Stimulated activated CD4-positive, alpha-beta T cell treated with anti-CD3 and anti-CD28 coated beads, TNF-alpha, amount 100 ng/mL, for 48 hours (primary cell): Measurements from ENCODE around the gene LRRC4C.

Source experiments
- DNase-seq, 3 donors: peaks; one replicate each; pipeline ENCODE4 v3.0.0-alpha.2; 2020; ENCODE audit warnings: low read depth in 3 of 3

Gene LRRC4C

DNA sequence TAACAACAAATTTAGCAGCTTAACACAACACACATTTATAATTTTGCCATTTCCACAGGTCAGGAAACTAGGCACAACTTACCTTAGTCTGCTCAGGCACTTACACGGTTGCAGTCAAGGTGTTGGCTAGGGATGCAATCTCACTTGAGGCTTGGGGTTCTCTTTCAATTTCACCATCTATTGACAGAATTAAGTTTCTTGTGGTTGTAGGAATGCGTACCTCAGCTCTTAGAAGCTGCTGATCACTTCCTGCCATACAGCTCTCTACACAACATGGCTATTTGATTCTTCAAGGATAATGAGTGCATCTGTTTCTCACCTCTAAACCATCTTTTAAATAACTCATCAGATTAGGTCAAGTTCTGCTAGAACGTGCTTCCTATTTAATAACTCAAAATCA is 968.1 kb downstream of the LRRC4C start:
- DNase-seq, result no peak

DNA sequence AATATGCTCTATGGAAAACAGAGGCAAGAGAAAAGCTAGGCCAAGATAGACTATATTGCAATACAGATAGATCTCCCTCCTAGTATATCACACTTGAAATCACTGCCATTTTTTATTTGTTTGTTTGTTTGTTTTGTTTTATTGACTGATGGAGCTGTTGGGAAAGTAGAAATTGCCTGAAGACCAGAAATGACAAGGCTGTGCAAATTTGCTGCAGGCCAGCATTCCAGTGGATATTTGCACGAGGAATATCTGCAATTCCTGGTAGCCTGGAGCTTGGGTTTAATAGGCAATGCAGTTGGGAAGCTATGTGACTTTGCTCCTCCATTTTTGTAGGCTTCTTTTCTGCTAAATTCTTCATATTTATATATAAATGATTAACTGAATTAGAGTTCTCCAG is 991.7 kb downstream of the LRRC4C start:
- no peak for DNase-seq

DNA sequence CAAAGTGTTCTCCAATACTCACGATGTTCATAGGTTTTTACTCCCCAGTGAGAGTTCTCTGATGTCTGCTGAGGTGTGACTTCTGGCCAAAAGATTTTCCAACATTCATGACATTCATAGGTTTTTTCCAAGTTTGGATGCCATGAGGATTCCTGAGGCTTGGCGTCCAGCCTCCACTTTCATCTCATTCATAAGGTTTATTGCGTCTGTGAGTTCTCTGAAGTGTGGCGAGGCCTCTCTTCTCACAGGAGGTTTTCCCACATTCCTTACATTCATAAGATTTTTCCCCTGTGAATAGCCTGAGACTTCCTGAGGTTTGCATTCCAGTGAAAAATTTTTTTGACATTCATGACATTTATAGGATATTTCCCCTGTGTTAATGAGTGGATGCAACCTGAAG is 1014.1 kb downstream of the LRRC4C start:
- no peak for DNase-seq

DNA sequence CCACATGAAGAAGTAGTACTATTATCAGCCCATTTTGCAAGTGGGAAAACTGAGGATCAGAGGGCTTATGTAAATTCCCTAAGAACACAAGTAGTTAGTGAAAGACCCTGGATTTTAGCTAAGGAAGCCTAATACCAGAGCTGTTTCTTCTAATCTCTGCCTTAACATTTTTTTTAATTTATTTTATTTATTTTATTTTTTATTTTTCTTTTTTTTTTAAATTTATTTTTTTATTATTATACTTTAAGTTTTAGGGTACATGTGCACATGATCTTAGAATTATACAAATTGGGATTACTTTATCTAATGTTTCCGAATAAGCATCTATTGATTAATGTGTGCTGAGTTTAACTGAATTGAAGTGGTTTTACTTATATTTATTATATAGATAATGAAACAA is 1015.3 kb downstream of the LRRC4C start:
- DNase-seq, result no peak

DNA sequence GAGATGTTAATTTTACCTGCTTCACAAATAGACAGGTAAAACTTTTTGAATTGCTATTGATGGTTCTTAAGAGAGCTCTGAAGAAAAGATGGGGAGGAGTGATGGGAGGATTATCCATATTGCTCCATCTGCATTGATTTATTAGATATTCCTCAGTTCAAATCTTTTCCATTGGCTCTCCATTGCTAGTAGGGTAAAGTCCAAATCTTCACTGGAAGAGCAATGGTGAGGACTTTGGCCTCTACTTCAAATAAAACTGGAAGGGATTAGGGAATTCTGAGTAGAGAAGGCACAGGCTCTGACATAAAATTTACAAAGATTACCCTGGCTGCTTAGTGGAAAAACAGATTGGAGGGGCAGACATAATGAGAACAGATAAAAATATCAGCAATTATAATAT is 1024.1 kb downstream of the LRRC4C start:
- no peak for DNase-seq

DNA sequence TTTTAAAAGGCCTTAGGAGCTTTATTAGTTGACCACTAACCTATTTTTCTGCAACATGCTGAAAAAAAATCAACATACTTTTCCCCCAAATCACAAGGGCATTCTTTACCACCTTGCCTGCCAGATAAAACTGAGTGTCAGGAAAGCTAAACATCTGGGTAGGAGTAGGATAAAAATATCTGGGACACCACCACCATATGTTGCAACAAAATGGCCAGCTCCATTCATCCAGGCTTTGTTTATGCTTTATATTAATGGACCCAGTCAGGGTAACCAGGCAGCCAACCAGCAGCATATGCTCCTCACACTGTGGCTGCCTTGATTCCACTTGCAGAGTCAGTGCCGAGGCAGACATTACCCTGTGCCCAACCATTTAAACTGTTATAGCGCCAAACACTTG is 1024.5 kb downstream of the LRRC4C start:
- DNase-seq, result no peak

DNA sequence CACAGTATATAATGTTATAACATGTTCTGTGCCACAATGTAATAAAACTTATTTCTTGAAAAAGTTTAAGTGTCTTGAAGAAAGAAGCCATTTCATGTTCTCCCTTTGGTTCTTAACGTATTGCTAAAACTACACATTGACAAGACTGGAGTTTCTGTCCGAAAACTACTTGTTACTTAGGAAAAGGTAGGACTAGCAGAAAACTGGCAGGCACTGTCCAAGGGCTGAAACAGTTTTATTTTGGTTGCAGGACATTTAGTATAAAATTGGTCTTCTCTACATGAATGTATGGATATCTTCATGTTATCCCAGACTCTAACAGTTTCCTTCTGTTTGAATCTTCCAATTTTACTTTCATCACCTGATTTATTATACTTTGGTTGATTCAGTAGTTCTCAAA is 1027.1 kb downstream of the LRRC4C start:
- no peak for DNase-seq

DNA sequence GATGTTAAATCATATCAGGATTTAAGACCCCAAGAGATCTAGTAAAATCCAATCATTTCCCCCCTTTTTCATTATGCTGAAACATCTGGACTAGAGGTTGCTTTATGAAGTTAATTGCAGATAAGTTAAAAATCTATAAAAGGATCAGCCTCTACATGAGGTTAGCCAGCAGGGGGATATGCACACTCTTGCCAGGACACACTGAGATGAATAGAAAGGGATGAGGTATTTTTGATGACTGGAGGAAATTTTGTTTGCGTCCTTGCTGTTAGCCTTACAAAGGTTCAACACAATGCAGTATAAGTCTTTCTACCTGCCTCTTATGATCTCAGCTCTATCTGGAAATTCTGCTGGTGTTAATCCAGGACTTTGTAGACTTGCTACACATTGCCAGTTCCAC is 1034.3 kb downstream of the LRRC4C start:
- no peak for DNase-seq

DNA sequence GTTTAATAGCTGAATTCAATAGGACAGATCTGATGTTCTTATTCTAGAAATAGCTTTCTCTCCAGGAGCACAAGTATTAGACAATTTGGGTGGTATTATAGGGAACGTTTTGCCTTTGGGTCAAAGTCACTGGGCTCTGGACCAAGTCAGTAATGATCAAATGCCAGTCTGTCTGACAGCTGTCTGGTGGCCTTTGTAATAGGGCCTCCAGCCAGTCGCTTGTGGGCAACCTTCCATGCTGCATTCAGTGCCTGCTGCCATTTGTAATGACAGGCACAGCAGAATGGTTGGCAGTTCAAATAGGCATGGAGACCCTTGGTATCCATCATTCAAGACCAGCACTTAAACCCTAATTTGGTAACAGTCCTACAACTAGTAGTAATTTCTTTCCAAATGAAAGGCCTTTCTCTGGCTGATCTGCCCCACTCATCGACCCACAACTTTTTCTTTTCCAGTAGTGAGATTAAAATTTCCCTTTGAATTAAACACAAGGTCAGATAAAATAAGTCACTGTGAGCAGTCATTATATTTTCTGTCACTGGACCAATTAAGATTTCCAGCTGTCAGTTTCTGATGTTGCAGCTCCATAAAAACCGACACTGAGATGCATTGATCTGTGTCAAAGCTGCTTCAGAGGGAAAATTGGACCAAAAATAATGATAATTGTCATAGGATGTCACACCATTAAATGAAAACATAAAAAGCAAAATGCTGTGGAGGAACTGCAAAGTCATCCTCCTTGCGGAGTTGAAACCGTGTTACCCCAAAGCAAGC is 1038.1 kb downstream of the LRRC4C start:
- DNase-seq, result no peak

DNA sequence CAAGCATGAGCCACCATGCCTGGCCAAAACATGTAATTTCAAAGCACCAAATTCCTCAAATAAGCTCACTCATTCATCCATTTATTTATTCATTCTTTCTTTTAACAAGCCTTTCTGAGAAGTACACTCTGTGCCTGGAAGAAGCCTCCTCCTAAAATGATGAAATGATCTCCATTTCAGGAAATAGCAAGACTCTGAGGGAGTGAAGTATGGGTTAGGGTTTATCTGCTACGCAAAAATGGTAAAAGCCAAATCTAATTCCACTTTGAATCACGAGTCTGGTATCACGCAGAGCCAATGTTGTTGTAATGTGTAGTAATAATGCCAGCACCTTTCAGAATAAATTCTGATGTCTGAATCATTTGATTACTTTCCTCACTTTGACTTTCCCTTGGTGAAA is 1041.8 kb downstream of the LRRC4C start:
- DNase-seq, result no peak

DNA sequence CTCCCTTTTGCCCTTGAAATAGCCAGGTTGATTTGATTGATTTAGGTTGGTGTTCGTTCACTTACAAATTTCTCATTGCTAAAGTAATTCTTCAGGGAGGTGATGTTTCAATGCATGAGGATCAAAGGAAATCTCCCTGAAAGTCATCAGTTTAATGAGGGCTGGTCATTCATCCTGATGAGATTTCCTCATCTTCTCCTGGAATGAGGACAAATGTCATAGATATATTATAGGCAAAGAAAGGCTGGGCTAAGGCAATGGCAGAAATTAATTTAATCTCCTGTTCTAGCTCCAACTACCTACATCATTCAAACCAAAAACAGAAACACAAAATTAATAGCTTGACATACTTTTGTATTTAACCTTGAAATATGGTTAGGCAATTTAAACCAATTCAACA is 1052.1 kb downstream of the LRRC4C start:
- DNase-seq, result no peak

DNA sequence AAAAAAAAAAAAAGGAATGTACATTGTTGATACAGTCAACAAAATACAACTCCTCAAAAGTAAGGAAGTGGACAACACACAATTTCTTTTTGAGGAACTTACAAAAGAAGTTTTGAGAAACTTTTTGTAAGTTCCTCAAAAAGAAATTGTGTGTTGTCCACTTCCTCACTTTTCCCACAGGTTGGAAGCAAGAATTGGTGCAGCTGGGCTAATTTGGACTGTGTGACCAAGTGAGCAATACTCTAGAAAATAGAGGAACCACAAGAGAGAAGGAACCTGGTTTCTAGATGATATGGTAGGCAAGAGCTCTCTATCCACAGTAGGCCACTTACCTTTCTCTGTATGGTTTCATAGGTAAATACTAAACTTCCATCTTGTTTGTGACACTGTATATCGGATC is 1053.8 kb downstream of the LRRC4C start:
- no peak for DNase-seq

DNA sequence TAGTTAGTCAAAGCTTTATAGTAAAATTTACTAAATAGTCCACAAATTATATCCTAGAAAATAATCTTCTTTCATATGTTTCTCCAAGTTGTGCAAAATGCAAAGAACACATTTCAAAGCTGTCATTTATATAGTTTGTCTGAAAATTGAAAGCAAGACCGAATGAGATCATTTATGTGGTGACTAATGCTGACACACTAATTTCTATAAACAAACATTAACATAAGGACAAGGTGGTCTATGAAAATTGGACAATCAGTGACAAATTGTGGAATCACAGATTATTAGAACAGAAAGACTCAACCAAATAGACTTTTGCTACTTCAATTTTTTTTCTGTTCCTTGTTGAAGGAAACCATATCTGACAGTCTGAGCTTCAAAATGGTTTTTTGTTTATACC is 1056.1 kb downstream of the LRRC4C start:
- no peak for DNase-seq

DNA sequence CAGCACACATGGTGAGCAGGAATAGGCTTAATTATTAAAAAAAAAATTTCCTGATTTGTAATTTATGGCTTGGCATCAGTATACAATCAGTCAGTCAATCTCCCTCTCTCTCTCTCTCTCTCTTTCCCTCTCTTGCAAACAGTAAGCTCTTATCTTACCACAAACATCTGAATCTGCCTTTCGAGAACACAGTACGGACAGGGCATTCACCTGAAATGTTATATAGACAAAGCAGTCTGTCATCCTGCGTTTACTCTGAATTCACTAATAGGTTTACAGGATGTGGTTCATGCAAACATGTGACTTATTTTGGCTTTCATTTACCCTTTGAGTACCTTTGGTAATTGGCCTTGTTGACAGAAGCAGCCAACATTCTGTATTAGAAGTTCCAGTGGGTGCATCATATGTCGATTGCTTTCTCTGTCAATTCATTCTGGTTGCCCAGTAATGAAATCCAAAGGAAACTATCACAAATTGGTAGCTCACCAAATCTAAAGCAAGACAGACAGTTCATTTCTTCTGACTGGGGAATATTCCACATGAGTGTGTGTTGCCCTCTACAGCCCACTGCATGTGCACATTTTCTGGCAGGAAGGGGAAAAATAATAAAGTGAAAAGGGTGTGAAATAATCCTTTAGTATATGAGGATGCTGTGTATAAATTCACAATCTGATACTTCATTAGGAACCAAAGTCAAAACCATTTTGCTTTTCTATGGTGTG is 1058.2 kb downstream of the LRRC4C start:
- no peak for DNase-seq

DNA sequence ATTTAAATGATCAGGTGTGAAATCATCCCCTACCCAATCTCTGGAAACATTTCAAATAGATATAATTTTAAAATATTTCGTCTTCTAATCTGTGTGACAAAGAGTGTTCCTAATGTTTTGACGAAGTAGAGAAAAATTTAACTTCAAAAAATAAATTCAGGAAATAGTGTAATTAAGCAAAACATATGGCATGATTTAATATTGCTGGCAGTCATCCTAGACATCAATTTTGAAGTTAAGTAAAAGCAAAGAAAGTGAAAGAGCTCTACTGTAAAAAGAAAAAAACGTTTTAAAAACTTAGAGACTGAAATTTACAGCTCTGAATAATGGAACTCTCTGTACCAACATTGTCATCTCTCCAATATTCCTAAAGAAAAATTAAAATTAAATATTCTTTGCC is 1062.3 kb downstream of the LRRC4C start:
- no peak for DNase-seq

DNA sequence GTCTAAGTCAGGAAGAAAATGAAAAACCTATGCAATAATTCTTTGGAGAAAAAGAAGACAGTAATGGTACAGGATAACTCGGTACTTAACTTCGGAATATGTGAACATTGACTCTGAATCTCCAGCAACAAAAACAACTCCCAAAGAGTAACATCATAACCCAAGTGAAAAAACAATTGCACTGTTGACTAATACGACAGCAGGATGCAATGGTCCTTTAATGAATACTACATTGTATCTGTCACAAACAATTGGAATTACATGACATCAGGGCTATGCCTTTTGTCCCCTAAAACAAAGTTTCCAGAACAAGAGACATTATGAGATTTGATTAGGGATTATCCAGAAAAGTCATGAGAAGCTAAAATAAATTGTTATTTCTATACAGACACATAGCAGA is 1065.9 kb downstream of the LRRC4C start:
- DNase-seq, result no peak

DNA sequence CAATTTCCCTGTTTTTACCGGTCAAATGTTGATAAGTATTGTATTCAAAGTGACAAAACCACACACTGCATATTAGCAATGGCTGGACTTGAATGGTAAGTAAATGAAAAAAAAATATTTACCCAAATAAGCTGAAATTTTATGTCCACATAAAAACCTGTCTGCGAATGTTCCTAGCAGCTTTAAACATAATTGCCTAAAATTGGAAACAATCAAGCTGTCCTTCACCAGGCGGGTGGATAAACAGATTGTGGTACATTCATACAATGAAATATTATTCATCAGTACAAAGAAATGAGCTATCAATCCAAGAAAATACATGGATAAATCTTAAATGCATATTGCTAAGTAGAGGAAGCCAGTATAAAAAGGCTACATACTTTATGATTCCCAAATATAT is 1067.8 kb downstream of the LRRC4C start:
- DNase-seq, result no peak

DNA sequence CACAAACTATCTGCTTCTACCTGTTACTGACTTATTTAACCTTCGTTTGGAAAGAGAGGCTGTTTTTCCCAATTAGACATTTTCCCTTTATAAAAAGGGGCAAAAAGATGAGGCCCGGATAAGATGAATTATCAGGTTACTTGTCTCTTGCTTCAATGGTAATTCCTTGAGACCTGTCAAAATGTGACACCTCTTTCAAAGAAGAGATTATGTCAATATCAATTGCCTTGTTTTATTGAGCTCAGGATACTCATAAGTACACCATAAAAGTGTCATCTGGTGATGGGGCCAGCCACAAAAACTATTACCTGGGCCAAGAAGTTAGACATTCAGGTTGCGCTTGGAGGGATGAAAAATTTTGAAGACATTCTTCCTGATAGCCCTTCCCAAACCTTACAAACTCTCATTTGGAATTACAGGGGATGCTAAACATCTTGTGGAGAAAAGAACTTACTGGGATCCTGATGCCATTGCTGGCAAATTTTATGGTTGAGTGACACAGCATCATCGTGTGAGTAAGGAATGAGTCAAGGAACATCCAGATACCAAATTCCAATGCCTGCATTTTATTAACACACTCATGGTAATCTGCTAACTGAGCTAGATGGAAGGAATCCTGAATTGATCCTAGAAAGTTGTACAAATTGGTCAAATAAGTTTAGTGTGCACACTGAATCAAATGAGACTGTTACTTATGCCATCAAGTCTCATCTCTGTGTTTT is 1071.2 kb downstream of the LRRC4C start:
- DNase-seq, result no peak

DNA sequence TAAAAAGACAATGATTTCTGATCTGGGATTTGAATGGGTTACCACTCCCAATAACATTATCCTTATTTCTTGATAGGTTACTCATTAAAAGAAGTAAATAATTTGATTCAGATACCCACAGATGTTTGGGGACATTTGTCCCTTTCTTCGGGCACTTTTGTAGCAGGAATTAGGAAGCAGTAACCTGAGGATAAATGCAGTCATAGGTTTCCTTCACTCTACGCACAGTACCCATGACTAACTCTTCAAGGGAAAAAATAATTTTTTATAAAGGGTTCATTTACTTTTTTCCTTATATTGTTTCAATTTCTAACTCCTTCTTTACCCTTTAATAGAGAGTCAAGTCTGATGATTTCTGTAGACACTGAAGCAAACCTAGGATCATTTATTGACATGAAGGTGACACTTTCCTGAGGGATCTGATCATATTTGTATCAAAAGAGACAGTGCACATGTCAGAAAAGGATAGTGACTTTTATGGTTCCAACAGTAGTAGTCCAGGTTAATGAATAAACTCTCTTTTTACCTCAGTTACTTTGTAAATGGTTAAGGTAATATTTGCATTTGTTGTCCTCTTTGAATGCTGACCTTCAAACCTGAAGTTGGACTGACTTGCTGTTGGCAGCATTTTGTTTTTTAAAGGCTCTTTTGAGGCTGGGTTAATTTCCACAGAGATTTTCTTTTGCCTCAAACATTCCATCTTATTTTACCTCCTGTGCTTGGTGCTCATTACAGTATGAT is 1072.0 kb downstream of the LRRC4C start:
- DNase-seq, result no peak

DNA sequence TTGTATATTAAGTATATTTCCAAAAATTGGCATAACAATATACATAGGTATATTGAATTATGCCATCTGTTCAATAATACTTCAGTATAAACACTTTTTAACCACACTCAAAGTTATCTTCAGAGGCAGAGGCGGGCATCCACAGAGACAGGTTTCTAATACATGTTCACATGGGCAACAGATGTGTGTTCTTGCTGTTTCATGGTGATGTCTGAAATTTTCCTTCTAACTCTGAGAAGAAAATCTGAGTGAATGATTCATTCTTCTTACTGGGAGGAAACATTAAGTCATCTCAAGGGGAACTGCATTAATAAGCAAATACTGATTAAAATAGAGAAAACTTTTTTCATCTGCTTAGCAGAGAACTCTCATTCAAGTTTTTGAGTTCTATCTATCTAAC is 1074.5 kb downstream of the LRRC4C start:
- no peak for DNase-seq

DNA sequence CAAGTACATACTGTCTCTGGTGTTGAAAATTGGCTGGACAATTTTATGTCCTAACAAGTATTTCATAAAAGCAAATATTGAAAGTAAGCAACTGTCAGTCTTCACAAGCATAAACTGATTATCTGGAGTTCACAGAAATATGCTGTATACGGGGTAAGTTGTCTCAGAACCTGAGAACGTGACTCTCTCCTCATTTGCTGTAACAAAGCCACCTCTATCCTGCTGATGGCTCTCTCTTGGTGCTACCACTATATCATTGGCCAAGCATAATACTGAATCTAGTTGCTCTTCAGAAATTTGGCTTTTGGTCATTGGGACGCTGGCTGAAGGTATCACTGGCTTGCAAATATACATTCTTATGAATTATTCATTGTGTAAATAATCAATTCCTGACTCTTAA is 1078.0 kb downstream of the LRRC4C start:
- DNase-seq, result no peak

DNA sequence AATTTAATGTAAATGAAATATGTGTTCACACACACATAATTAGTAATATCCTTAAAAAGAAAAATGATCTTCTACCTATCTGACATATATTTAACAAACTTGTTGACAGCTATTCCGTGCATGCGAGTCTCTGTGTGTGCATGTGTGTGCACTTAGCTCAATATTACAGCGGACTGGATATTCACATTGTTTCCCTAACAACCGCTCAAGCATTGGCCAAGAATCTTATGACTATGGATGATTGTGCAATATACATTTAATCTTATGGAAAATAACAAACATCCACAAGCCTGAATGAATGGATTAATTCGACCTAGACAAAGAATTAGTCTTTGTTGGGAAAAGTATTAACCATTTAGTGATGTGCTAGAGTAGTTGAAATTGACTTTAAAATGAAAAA is 1078.6 kb downstream of the LRRC4C start:
- DNase-seq, result no peak
